Measurements from ENCODE around the gene KIAA1328. TPM values are rescaled to one million over a fixed set of nuclear protein-coding genes. Genes with fewer than 3 reads are reported as not detected.

Gene KIAA1328
- polyA plus RNA-seq, 1 of the 3 experiments (the other 2 are of a cell fraction) = 2.6 TPM

- H3K9me3 ChIP-seq = no peaks in the 10 kb centered on the region
- CTCF ChIA-PET = no interaction called here
- no peaks in the 10 kb centered on the region for H3K27me3 ChIP-seq (ENCODE audit: insufficient read depth)
- WGBS (ENCODE audit: low lambda C conversion rate) = 91% methylated on average over 3 of the region's 3 CpGs
- no peak overlapping the region for H3K27ac ChIP-seq (ENCODE audit: low read depth in 2 of 2, low read length in 1 of 2)
- H3K4me1 ChIP-seq (ENCODE audit: control insufficient read depth in 1 of 2, insufficient read depth in 2 of 2, low read depth in 1 of 2, low read length in 1 of 2) = peaks cover 0 to 13% of the 10 kb centered on the region in 2 experiments; a peak in 1 of 4 replicates
- no peak for DNase-seq
- H2AFZ ChIP-seq (ENCODE audit: low read depth) = no peak overlapping the region
- TF ChIP-seq REST (IDR thresholded peaks at IDR 0.05; ENCODE audit: low read depth, low read length) = no peak
- no peak for TF ChIP-seq JUND (IDR thresholded peaks at IDR 0.05)
- TF ChIP-seq FOXM1 (IDR thresholded peaks at IDR 0.05; ENCODE audit: low read depth) = no peak
- TF ChIP-seq NRF1 (IDR thresholded peaks at IDR 0.05; ENCODE audit: low read depth, low read length) = no peak
- TF ChIP-seq MAX (IDR thresholded peaks at IDR 0.05; ENCODE audit: low read depth) = no peak
- no peak for TF ChIP-seq FOXJ3 (CRISPR knock-in tag; IDR thresholded peaks at IDR 0.05)
- no peak for TF ChIP-seq YY1 (IDR thresholded peaks at IDR 0.05; ENCODE audit: low read depth)
- TF ChIP-seq GABPA (IDR thresholded peaks at IDR 0.05; ENCODE audit: low read depth) = no peak
- no peak for TF ChIP-seq USF2 (IDR thresholded peaks at IDR 0.05; ENCODE audit: borderline replicate concordance, low read depth, low read length)
- TF ChIP-seq TAF1 (IDR thresholded peaks at IDR 0.05; ENCODE audit: borderline replicate concordance, low read depth, low read length) = no peak
- no peak for TF ChIP-seq IRF3 (IDR thresholded peaks at IDR 0.05; ENCODE audit: low read depth, low read length)
- no peak for TF ChIP-seq EP300 (IDR thresholded peaks at IDR 0.05; ENCODE audit: borderline replicate concordance in 1 of 2, low read depth in 1 of 2, low read length in 1 of 2)
- no peak for TF ChIP-seq SIN3A (IDR thresholded peaks at IDR 0.05; ENCODE audit: borderline replicate concordance, low read depth, low read length)
- no peak for TF ChIP-seq POLR2AphosphoS5 (IDR thresholded peaks at IDR 0.05; ENCODE audit: low read depth, low read length)
- TF ChIP-seq NFIC (IDR thresholded peaks at IDR 0.05; ENCODE audit: borderline replicate concordance) = no peak
- no peak for TF ChIP-seq EZH2phosphoT487 (IDR thresholded peaks at IDR 0.05; ENCODE audit: borderline replicate concordance, low read depth)
- TF ChIP-seq RXRA (IDR thresholded peaks at IDR 0.05; ENCODE audit: borderline replicate concordance, low read depth) = no peak
- H3K4me2 ChIP-seq = no peak overlapping the region
- no peak overlapping the region for H3K4me3 ChIP-seq (ENCODE audit: low read depth in 2 of 2, low read length in 1 of 2)
- H3K36me3 ChIP-seq (replicated peaks in 1 of 2; ENCODE audit: control insufficient read depth in 1 of 2, insufficient read depth in 2 of 2, low read length in 1 of 2) = peaks cover 0 to 6% of the 10 kb centered on the region in 2 experiments
- no peaks in the 10 kb centered on the region for H3K9me2 ChIP-seq
- H3F3A ChIP-seq (replicated peaks; ENCODE audit: insufficient read depth) = no peaks in the 10 kb centered on the region
- no peak overlapping the region for H3K9ac ChIP-seq
- no peaks in the 10 kb centered on the region for H3K79me2 ChIP-seq (ENCODE audit: insufficient read depth)
- H4K20me1 ChIP-seq (ENCODE audit: insufficient read depth) = no peaks in the 10 kb centered on the region
- POLR2A ChIA-PET = no interaction called here
These were observed 61.7 kb downstream of the KIAA1328 start for GRCh38 chr18:36890598-36890997.

Measured in SK-N-SH (cell line).